GM12874 (cell line): Measurements from ENCODE around the gene UNC80.

ENCODE experiments used
- TF ChIP-seq, protein P1 (sequence below): IDR thresholded peaks from 2 replicates; pipeline ENCODE4 v1.5.1; 2011; ENCODE audit warnings: low read depth, mild to moderate bottlenecking, control low read depth, low read length, moderate library complexity; ENCODE audit not compliant: insufficient read depth

The UNC80 gene

DNA sequence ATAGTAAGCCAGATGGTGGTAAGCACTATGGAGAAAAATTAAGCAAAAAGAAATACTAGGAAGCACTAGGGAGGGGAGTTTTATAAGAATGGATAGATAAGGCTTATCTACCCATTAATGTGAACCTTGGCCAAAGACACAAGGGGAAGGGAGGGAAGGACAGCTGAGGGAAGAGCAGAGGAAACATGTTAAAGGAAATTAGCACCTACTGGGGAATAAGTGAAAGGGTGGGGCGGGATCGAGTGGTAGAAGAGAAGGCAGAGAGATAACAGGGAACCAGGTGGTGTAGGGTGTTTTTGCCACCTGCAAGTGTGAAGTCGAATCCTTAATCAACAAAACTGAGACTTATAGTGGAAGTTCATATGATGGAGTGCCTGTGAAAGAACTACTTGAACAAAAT lies 1.7 kb downstream of the UNC80 start:
- TF ChIP-seq, protein P1, sequence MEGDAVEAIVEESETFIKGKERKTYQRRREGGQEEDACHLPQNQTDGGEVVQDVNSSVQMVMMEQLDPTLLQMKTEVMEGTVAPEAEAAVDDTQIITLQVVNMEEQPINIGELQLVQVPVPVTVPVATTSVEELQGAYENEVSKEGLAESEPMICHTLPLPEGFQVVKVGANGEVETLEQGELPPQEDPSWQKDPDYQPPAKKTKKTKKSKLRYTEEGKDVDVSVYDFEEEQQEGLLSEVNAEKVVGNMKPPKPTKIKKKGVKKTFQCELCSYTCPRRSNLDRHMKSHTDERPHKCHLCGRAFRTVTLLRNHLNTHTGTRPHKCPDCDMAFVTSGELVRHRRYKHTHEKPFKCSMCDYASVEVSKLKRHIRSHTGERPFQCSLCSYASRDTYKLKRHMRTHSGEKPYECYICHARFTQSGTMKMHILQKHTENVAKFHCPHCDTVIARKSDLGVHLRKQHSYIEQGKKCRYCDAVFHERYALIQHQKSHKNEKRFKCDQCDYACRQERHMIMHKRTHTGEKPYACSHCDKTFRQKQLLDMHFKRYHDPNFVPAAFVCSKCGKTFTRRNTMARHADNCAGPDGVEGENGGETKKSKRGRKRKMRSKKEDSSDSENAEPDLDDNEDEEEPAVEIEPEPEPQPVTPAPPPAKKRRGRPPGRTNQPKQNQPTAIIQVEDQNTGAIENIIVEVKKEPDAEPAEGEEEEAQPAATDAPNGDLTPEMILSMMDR: no peak

DNA sequence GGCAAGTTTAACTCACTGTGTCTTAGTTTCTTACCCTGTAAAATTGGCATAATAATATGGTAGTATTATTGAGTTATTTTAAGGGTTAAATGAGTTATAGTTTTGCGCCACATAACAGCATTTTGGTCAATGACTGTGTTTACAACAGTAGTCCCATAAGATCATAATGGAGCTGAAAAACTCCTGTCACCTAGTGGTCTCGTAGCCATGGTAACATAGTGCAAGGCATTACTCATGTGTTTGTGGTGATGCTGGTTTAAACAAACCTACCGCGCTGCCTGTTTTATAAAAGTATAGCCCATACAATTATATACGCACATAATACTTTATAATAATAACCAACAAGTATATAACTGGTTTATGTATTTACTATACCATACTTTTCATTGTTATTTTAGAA lies 15.8 kb downstream of the UNC80 start:
- TF ChIP-seq, protein P1: no peak

DNA sequence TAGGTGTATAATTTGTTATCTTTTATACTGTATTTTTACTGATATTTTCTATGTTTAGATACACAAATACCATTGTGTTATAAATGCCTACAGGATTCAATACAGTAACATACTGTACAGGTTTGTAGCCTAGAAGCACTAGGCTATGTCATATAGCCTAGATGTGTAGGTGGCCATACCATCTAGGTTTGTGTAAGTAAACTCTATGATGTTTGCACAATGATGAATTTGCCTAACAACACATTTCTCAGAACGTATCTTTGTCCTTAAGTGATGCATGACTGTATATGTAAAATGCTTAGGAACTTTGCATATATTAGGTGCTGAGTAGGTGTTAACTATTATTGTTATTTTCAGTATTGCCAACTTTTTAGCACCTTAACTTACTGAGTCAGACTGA lies 17.3 kb downstream of the UNC80 start:
- TF ChIP-seq, protein P1: no peak

DNA sequence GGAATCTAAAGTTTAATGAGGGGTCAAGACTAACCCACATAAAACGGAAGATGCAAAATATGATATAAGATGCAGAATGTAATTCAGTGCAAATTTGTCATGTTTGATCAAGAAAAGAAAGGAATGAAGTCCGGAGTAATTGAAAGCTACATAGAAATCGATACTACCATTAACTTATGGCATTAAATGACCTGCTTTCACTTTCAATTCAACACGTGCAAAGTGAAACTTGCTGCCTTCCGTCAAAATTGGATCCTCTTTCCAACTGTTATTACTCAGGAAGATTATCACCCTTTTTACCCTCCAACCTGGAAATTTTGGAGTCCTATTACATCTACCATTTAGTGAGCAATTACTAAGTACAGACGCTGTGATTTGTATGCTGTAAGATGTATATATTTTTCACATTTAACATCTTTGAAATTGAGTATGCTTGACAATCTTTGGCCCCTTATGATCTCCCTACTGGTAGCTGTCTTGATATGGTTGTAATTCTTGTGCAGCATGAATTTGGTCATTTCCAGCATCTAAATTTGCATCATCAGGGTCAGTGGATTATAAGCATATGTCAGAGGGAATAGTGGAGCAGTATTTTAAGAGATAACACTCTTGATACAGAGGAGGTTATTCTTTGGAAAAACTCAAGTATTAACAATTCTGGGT lies 18.6 kb downstream of the UNC80 start:
- TF ChIP-seq, protein P1: no peak

DNA sequence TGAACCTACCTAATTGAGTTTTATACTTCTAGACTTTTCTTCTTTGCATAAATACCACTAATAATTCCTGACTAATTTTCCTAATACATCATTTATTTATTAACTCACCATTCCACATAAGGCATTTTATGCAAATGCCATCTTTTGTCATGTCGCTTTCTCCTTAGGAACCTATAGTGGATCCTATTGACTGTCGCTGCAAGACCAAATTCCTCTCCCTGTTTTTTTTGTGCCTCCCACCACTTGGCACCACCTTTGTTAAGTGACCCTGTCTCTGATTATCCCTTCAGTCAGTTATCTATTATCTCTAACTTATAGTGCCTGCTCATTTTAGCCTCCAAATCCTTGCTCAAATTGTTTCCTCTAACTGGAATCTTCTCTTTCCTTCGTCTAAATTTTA lies 19.5 kb downstream of the UNC80 start:
- TF ChIP-seq, protein P1: no peak

DNA sequence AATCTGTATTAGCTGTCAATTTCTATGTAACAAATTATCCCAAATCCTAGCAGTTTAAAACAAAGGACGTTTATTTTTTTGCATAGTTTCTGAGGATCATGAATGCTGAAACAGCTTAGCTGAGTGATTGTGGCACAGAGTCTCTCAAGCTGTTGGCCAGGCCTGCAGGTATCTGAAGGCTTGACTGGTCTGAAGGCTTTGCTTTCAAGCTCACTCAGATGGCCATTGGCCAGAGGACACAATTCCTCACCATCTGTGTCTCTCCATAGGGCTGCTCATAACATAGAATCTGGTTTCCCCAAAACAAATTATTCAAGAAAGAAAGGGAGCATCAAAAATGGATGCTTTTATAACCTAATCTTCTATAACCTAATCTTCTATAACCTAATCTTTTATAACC lies 33.7 kb downstream of the UNC80 start:
- TF ChIP-seq, protein P1: no peak

DNA sequence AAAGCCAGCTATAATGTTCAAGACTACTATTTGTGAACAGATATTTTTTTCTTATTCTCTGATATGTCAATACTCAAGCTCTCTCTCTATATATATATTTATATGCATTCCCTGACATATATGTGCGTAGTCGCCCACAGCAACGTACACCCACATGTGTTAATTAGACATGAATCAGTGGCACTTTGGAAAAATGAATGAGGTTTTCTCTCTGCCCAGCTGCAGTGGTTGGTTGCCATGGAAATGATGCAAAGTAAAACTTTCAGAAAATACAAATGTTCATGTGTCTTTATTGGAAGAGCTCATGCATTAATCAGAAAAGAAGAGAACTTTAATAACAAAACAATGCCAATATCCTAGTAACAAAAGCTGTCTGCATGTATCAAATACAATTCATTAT lies 34.7 kb downstream of the UNC80 start:
- TF ChIP-seq, protein P1: no peak
